Measurements from ENCODE around the gene CDH4. TPM values are rescaled to one million over a fixed set of nuclear protein-coding genes. Genes with fewer than 3 reads are reported as not detected.
A peak's percentile ranks its signal among the peaks of the same experiment; 100 is the strongest.

CDH4 gene
- total and polyA plus RNA-seq, 7 donors = under 0.01 to 0.06 TPM; not detected in 5

DNA sequence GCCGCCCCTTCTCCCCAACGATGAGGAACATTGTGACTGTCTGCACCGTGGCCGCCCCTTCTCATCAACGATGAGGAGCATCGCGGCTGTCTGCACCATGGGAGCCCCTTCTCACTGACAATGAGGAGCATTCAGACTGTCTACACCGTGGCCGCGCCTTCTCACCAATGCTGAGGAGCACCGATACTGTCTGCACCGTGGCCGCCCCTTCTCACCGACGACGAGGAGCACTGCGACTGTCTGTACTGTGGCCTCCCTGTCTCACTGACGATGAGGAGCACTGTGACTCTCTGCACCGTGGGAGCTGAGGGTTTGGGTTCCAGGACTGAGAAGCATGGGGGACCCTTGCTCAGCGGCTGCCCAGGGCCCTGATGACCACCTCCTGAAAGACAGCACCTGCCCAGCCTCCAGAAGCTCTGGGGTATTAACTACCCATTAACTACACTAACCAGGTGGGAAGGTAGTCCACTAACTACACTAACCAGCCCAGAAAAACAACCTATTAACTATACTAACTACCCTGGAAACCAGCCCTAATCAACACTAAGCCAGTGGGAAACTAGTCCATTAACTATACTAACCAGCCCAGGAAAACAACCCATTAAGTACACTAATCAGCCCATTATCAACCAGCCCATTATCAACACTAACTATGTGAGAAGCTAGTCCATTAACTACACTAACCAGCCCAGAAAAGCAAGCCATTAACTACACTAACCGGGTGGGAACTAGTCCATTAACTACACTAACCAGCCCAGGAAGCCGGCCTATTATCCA lies 696.7 kb downstream of the CDH4 start:
- Histone ChIP-seq H3K4me3 (no peak overlapping the region), H3K27me3 (peaks cover 5 to 12% (median 10%) of the 10 kb centered on the region in 3 donors), H3K27ac (no peak overlapping the region), H3K9me3 (no peaks in the 10 kb centered on the region), H3K4me1 (no peaks in the 10 kb centered on the region), H3K36me3 (no peaks in the 10 kb centered on the region)
- 87 to 88% methylated on average over 22 of the region's 22 CpGs for WGBS, 2 donors
- TF ChIP-seq POLR2A (IDR thresholded peaks at IDR 0.05) (no peak), POLR2AphosphoS5 (IDR thresholded peaks at IDR 0.05) (no peak), EP300 (IDR thresholded peaks at IDR 0.05) (no peak)
- TF ChIP-seq, protein P1, sequence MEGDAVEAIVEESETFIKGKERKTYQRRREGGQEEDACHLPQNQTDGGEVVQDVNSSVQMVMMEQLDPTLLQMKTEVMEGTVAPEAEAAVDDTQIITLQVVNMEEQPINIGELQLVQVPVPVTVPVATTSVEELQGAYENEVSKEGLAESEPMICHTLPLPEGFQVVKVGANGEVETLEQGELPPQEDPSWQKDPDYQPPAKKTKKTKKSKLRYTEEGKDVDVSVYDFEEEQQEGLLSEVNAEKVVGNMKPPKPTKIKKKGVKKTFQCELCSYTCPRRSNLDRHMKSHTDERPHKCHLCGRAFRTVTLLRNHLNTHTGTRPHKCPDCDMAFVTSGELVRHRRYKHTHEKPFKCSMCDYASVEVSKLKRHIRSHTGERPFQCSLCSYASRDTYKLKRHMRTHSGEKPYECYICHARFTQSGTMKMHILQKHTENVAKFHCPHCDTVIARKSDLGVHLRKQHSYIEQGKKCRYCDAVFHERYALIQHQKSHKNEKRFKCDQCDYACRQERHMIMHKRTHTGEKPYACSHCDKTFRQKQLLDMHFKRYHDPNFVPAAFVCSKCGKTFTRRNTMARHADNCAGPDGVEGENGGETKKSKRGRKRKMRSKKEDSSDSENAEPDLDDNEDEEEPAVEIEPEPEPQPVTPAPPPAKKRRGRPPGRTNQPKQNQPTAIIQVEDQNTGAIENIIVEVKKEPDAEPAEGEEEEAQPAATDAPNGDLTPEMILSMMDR (IDR thresholded peaks at IDR 0.05) = no peak
- peak; percentile 17 for DNase-seq
- intact Hi-C loops (cut with DNase I) = no loop called here

DNA sequence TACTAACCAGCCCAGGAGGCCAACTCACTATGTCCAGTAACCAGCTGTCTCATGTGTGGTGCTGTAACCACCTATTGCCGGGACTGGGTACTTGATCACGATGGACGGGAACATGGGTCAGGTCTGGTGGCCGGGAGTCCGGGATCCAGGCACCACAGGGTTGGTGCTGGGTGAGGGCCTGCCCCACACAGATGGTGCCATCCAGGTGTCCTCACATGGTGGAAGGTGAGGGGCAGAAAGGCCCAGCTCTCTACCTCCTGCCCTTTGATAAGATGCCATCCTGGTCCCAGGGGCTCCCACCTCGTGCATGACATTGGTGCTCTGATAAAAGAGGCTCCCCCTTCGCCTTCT lies 697.3 kb downstream of the CDH4 start:
- no peak overlapping the region for H3K4me3 ChIP-seq
- no peaks in the 10 kb centered on the region for H3K4me1 ChIP-seq
- no peaks in the 10 kb centered on the region for H3K9me3 ChIP-seq
- DNase-seq = peak; percentile 35
- H3K27ac ChIP-seq = no peak overlapping the region
- WGBS, 2 donors = 89 to 90% methylated on average over 7 of the region's 7 CpGs
- peaks cover 5 to 12% (median 10%) of the 10 kb centered on the region in 3 donors for H3K27me3 ChIP-seq
- intact Hi-C loops (cut with DNase I) = no loop called here
- H3K36me3 ChIP-seq = no peaks in the 10 kb centered on the region
- TF ChIP-seq, protein P1 (IDR thresholded peaks at IDR 0.05) = no peak
- TF ChIP-seq POLR2AphosphoS5 (IDR thresholded peaks at IDR 0.05) (no peak), POLR2A (IDR thresholded peaks at IDR 0.05) (no peak), EP300 (IDR thresholded peaks at IDR 0.05) (no peak)

DNA sequence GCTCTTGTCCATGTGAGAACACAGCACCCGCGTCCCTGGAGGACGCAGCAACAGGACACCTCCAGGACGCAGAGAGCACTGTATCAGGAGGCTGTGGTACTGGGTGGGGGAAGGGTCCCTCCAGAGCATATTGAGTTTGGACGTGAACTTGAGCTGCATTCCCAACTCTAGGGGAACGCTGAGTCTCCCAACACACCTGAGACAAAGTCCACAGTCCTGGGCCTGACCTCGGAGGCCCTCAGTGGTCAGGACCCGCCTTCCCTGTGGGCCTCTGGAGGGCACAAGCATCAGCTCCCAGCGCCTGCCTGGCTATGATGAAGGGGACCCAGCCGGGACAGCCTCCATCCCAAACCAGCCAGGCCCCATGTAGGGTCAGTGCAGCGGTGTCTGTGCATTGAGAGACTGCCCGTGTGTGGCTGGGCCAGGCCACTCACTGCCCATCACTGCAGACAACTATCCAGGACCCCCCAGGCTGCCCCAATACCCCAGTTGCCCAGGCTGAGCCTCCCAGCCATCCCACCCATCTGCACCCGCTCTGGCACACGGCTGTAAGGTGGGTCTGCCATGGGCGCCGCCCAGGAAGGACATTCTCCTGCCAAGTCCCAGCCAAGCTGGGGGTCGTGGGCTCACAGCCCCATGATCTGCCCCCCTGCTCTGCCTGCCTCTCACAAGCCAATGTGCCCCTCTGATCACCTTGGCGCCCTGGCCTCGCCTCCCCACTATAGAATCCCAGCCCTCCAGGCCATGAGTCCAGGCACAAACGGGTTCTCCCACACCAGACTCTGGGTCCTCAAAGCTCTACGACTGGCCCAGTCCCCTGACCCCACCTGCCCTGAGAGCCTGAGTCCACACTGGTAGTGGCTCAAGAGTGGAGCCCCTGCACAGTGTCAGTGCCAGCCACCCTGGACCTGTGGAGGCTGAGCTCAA lies 697.9 kb downstream of the CDH4 start:
- intact Hi-C loops (cut with DNase I) = no loop called here
- H3K36me3 ChIP-seq = no peaks in the 10 kb centered on the region
- no peak overlapping the region for H3K4me3 ChIP-seq
- H3K27ac ChIP-seq = no peak overlapping the region
- DNase-seq = peak; percentile 60
- H3K9me3 ChIP-seq = no peaks in the 10 kb centered on the region
- TF ChIP-seq POLR2A (IDR thresholded peaks at IDR 0.05) (no peak), EP300 (IDR thresholded peaks at IDR 0.05) (no peak), POLR2AphosphoS5 (IDR thresholded peaks at IDR 0.05) (no peak)
- TF ChIP-seq, protein P1 (IDR thresholded peaks at IDR 0.05) = no peak
- H3K27me3 ChIP-seq = peaks cover 5 to 12% (median 10%) of the 10 kb centered on the region in 3 donors
- 80 to 82% methylated on average over 21 of the region's 21 CpGs for WGBS, 2 donors
- no peaks in the 10 kb centered on the region for H3K4me1 ChIP-seq

DNA sequence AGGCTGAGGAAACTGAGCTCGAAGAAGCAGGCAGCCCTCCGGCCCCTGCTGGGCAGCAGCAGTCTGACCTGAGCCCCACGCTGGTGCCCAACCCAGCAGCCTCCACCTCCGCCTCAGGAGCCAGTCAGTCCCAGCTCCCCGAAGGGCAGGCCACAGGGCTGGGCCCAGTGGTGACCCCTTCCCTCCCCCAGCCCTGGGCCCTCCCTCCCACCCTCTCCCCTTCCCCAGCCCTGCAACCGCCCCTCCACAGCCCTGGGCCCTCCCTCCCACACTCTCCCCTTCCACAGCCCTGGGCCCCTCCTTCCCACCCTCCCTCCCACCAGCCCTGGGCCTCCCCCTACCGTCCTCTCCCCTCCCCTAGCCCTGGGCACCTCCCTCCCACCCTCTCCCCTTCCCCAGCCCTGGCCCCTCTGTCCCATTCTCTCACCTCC lies 698.6 kb downstream of the CDH4 start:
- WGBS, 2 donors = 49 to 69% methylated on average over 7 of the region's 7 CpGs
- Histone ChIP-seq H3K27me3 (peaks cover 5 to 12% (median 10%) of the 10 kb centered on the region in 3 donors), H3K4me1 (no peaks in the 10 kb centered on the region), H3K36me3 (no peaks in the 10 kb centered on the region), H3K9me3 (no peaks in the 10 kb centered on the region), H3K27ac (no peak overlapping the region), H3K4me3 (no peak overlapping the region)
- peak; percentile 38 for DNase-seq
- intact Hi-C loops (cut with DNase I) = no loop called here
- TF ChIP-seq POLR2AphosphoS5 (IDR thresholded peaks at IDR 0.05) = no peak
- no peak for TF ChIP-seq POLR2A (IDR thresholded peaks at IDR 0.05)
- TF ChIP-seq EP300 (IDR thresholded peaks at IDR 0.05) = no peak
- TF ChIP-seq, protein P1 (IDR thresholded peaks at IDR 0.05) = no peak

Data from sigmoid colon (tissue), 7 donors.